HG02642 (cell line): ENCODE results near the gene MOSPD3.
A peak's percentile ranks its signal among the peaks of the same experiment; 100 is the strongest.

ENCODE experiments used
- ATAC-seq: cut with Tn5 transposase; IDR thresholded peaks from one replicate; pipeline ENCODE4 v1.9.1; 2021; ENCODE audit warnings: mild to moderate bottlenecking; ENCODE audit not compliant: unreplicated experiment, poor library complexity

Gene MOSPD3

GRCh38 chr7:100574362-100575205 is 37.8 kb upstream of the MOSPD3 start:
- no peak for ATAC-seq

DNA sequence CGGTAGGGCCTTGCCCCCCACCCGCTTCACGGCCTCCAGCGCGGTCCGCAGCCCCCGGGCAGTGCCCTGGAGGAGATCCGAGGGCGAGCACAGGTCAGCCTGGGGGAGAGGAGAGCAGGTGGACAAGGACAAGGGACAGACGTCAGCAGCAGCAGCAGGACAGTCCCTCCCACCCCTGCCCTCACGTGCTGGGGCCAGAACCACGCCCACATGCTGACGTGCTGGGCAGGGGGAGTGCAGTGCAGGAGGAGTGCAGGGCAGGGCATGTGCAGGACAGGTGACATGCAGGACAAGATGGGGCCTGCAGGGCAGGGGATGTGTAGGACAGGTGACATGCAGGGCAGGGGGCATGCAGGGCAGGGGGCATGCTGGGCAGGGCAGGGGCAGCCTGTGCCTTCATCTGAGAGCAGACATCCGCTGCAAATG is 37.1 kb upstream of the MOSPD3 start:
- no peak for ATAC-seq

GRCh38 chr7:100575746-100576383 is 36.5 kb upstream of the MOSPD3 start:
- ATAC-seq, result no peak

DNA sequence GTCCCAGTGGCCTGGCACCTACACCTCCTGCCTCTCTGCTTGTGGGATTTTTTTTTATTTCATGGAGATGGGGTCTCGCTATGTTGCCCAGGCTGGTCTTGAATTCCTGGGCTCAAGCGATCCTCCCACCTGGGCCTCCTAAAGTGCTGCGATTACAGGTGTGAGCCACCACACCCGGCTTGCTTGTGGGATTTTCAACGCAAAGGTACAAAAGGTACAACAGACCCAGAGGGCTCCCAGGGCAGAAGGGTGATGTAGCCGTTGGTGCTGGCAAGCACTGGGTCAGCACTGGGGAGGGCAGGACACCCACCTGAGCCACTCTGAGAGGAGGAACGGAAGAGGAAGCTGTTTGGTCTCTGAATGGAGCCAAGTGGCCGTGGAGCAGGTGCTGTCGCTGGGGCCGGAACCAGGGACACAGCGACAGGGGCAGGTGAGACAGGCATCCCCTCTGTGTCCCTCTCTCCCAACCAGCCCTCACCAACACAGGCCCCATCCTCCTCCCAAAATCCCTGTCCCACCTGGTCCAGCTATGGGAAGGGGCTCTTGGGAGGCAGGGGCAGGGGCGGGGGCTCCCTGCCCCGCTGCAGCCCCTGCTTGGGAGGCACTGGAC is 35.9 kb upstream of the MOSPD3 start:
- no peak for ATAC-seq

DNA sequence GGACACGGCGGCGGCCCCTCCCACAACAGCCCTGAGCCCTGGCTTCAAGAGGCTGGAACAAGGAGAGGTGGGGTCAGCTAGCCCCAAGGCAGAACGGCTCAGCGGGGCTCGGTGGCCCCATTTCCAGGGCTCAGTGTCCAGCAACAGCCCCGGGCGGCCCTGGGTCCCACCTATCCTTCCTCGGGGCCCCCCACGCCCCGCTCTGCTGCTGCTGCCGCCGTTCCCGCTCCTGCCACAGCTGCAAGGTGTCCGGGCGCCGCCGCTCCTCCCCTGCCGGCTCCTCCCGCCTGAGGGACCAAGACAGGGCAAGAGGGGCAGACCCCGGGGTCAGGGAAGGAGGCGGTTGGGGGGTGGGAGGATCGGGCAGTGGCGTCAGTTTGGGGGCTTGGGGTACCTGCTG is 35.2 kb upstream of the MOSPD3 start:
- ATAC-seq, result no peak

DNA sequence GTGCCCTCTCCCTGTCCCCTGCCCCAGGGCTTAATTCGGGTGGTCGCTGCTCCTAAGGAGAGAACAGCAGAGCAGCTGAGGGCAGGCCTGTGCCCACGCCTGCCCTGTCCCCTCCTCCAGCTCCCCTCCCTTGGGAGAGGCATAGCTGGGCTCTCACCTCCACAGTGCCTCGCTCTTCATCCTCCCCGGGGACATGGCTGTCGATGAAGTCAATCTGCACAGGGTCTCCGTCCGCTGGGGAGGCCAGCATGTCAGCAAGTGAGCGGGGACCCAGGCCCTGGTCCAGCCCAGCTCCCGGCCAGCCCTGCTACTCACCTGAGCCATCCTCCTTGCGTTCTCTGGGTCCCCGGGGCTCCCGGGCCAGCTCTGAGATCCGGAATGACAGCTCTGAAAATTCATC is 34.8 kb upstream of the MOSPD3 start:
- no peak for ATAC-seq

- no peak for ATAC-seq
These were observed 33.8 kb upstream of the MOSPD3 start for GRCh38 chr7:100578246-100579183.

GRCh38 chr7:100580466-100581283 is 31.7 kb upstream of the MOSPD3 start:
- no peak for ATAC-seq

GRCh38 chr7:100582041-100582579 is 30.2 kb upstream of the MOSPD3 start:
- ATAC-seq, result no peak

DNA sequence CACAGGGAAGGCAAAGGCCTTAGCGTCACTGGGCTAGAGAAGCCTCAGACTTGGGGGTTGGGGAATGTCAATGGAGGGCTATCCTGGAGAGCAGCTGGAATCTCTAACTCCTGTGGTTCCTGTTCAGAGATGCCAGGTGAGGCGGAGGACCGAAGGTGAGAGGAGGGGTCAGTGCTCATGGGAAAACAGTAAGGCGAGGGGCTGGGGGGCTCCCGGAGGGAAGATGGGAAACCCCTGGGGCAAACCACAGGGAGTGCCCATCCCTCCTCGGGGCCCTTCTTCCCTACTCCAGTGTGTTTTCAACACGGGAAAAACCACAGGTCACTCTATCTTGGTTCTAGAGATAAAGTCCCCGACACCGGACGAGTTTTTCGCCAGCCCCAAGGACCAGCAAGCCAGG is 29.7 kb upstream of the MOSPD3 start:
- ATAC-seq, result no peak

- no peak for ATAC-seq
These were observed 28.9 kb upstream of the MOSPD3 start for GRCh38 chr7:100583132-100584053.

DNA sequence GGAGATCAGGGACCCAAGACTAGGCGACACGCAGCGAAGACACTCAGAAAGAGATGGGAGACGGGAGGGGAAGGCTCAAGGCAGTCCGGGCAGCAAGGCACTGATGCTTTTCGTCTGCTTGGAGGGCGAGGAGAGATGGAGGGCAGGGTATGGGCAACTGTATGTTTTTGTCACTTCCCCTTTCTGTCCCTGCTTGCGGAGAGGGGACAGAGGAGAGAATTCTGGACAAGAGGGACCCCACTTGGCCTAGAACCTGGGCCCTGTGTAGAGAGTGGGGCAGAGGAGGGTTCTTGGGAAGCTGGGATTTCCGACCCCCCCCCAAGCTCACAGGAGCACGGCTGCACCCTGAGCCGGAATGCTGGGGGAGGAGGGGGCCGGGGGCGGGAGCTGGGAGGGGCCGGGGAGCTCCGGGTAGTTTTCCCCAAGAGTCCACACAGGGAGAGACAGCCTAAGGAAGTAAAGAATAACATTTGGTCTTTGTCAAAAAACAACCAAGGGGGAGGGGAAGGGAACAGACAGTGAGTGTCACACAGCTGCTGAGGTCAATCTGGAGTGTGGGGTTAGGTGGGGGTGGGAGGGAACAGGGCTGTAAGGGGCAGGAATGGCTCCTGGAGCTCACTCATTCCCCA is 28.2 kb upstream of the MOSPD3 start:
- no peak for ATAC-seq

- no peak for ATAC-seq
These were observed 27.4 kb upstream of the MOSPD3 start for GRCh38 chr7:100584683-100585510.

DNA sequence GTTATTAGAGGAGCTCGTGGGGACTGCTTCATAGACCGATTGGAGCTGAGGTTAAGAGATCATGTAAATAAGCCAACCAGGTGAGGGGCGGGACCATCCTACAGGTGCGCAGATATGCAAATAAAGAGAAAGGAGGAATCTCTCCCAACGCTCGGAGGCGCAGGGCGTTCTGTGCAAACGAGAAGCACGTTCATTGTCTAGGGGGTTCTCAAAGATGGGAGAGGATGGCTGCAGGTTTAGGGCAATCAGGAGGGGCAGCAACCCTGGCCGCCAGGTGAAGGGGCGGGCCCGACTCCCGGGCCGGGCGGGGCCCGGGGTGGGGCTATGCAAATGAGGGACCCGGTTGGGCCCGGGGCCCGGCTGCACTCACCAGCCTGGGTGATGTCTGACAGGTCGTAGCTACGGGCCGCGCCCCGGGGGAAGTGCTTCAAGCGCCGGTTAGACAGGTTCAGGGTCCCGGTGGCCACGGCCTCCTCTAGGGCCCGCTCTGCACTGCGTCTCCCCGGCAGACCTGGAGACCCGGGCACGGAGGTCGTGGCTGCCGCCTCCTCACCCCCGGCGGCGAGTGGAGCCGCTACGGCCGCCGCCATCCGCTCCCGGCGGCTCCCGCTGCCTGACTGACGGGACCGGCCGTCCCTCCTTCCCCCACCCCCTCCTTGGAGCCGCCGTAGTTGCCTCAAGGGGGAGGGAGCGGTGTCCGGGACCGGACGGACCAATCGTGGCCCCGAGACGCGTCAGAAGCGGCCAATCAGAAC is 26.7 kb upstream of the MOSPD3 start, which contains the start of gene LRCH4:
LRCH4 (minus strand) TSS at position 619 of the 755 bp plus-strand sequence; CDS start at position 590, 29 bp downstream.
- peak; percentile 35 for ATAC-seq

DNA sequence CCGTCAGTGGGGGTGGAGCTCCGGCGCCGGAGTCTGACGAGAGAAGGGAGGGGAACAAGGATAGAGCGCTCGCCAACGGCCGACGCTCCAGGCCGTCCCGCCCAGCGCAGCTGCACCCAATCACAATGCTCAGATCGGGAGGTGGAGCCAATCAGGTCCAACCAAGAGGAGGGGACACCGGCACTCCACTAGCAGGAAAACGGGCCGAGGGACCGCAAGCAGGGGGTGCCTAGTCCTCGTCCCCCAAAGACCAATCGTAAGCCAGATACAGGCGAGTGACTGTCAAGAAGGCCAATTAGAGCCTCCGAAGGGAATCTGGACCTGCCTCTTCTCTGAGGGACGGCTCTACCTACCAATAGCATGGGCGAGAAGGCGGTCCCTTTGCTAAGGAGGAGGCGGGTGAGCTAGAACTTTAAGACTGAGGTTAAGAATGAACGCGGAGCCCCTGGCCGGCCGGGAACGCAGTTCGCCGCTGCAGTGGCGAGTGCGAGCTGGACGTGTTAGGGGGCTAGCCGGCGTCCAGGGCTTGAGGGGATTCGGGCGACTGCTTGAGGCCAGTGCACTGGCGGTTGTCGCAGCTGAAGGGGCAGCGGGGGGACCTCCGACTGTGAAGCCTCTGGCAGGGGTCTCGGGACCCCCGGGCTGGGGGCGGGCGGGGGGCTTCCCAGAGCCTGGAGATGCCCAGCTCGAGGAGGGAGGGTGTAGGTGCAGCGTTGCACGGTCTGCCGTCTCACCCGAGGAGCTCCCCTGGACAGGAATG is 25.9 kb upstream of the MOSPD3 start, which contains the start of gene FBXO24:
FBXO24 (plus strand) TSS at position 63 of the 760 bp plus-strand sequence; CDS start at position 361, 298 bp downstream.
- ATAC-seq, result peak; percentile 87
